Neural cell (in vitro differentiated cells): ENCODE results near the gene STX1A.

ENCODE experiments used
- CTCF ChIP-seq: fragments of 450-650 bp; IDR thresholded peaks from 2 replicates; pipeline ENCODE4 v1.5.1; 2014; ENCODE audit warnings: antibody characterized with exemption, mild to moderate bottlenecking, moderate library complexity; ENCODE audit not compliant: poor library complexity, severe bottlenecking
- EZH2 ChIP-seq: fragments of 200-600, 300-800 bp; shearing (Covaris generic), sonication (generic); IDR thresholded peaks from 2 replicates; pipeline ENCODE4 v1.6.1; 2014; ENCODE audit warnings: antibody characterized with exemption, low read length, borderline replicate concordance, mild to moderate bottlenecking; ENCODE audit not compliant: insufficient read depth, poor library complexity, severe bottlenecking
- MXI1 ChIP-seq: fragments of 450-650 bp; conservative IDR thresholded peaks from 2 replicates; pipeline ENCODE4 v1.6.1; 2014; ENCODE audit warnings: antibody characterized with exemption, mild to moderate bottlenecking; ENCODE audit not compliant: poor library complexity, severe bottlenecking
- RAD21 ChIP-seq: fragments of 450-650 bp; conservative IDR thresholded peaks from 2 replicates; pipeline ENCODE4 v1.6.1; 2014; ENCODE audit warnings: antibody characterized with exemption, mild to moderate bottlenecking, moderate library complexity
- REST ChIP-seq: IDR thresholded peaks from 2 replicates; pipeline ENCODE4 v1.6.1; 2012; ENCODE audit warnings: borderline replicate concordance
- TAF1 ChIP-seq: IDR thresholded peaks from 2 replicates; pipeline ENCODE4 v1.6.1; 2012; ENCODE audit warnings: low read depth

GRCh38 chr7:73717991-73718405, 1.5 kb downstream of the STX1A start:
- no peak for TF ChIP-seq TAF1
- TF ChIP-seq REST, result no peak
- no peak for TF ChIP-seq CTCF
- no peak for TF ChIP-seq MXI1
- TF ChIP-seq RAD21, result no peak
- TF ChIP-seq EZH2, result no peak
